Glutamatergic neuron (in vitro differentiated cells): ENCODE results near the gene SYT6. TPM values are rescaled to one million over a fixed set of nuclear protein-coding genes. Genes with fewer than 3 reads are reported as not detected.

Source experiments
- DNase-seq: peaks from one replicate; pipeline ENCODE4 v3.0.0; 2022
- H3K27ac Mint-ChIP-seq: one replicate; pipeline ENCODE4 v1.8.0; 2020; ENCODE audit warnings: mild to moderate bottlenecking, mixed read lengths, inconsistent platforms; ENCODE audit not compliant: unreplicated experiment
- H3K27me3 Mint-ChIP-seq: one replicate; pipeline ENCODE4 v1.8.0; 2020; ENCODE audit warnings: mild to moderate bottlenecking, moderate library complexity, mixed read lengths, inconsistent platforms; ENCODE audit not compliant: unreplicated experiment
- H3K36me3 Mint-ChIP-seq: one replicate; pipeline ENCODE4 v1.8.0; 2020; ENCODE audit warnings: mild to moderate bottlenecking, mixed read lengths, inconsistent platforms; ENCODE audit not compliant: unreplicated experiment
- H3K4me1 Mint-ChIP-seq: one replicate; pipeline ENCODE4 v1.8.0; 2020; ENCODE audit warnings: mild to moderate bottlenecking, low read depth, mixed read lengths, inconsistent platforms; ENCODE audit not compliant: unreplicated experiment
- H3K4me3 Mint-ChIP-seq: one replicate; pipeline ENCODE4 v1.8.0; 2020; ENCODE audit warnings: mild to moderate bottlenecking, mixed read lengths, inconsistent platforms; ENCODE audit not compliant: unreplicated experiment
- H3K9me3 Mint-ChIP-seq: one replicate; pipeline ENCODE4 v1.8.0; 2020; ENCODE audit warnings: mild to moderate bottlenecking, moderate library complexity, mixed read lengths, inconsistent platforms; ENCODE audit not compliant: unreplicated experiment
- CTCF ChIP-seq: fragments of 200-600 bp; sonication (generic); IDR thresholded peaks from one replicate; pipeline ENCODE4 v1.5.0; 2021; ENCODE audit not compliant: partially characterized antibody, unreplicated experiment
- total RNA-seq: library from RNA; stranded (reverse); fragmentation: NEBNext Ultra II Directional; extraction: Animal tissue kit (Norgen Biotek cat#: 25700); gene quantifications from one replicate; pipeline ENCODE4 v1.2.1, GENCODE V29; 2021; ENCODE audit not compliant: unreplicated experiment

Gene SYT6
- total RNA-seq, 1 donor from 2014 or later: 11.1 TPM

GRCh38 chr1:114114185-114115094, 39.2 kb downstream of the SYT6 start:
- DNase-seq: no peak
- TF ChIP-seq CTCF: no peak
- H3K27ac Mint-ChIP-seq: no peak overlapping the region
- H3K9me3 Mint-ChIP-seq: no peaks in the 10 kb centered on the region
- H3K27me3 Mint-ChIP-seq: peaks cover 12% of the 10 kb centered on the region
- H3K4me1 Mint-ChIP-seq: peaks cover 10% of the 10 kb centered on the region
- no peaks in the 10 kb centered on the region for H3K36me3 Mint-ChIP-seq
- no peak overlapping the region for H3K4me3 Mint-ChIP-seq

- Mint-ChIP-seq H3K36me3 (no peaks in the 10 kb centered on the region), H3K9me3 (no peaks in the 10 kb centered on the region), H3K4me1 (peaks cover 4% of the 10 kb centered on the region), H3K4me3 (no peak overlapping the region), H3K27me3 (peaks cover 6% of the 10 kb centered on the region), H3K27ac (no peak overlapping the region)
- TF ChIP-seq CTCF: no peak
- DNase-seq: no peak
Observed at GRCh38 chr1:114113411-114114184, 40.1 kb downstream of the SYT6 start.

- Mint-ChIP-seq H3K27me3 (peaks cover 6% of the 10 kb centered on the region), H3K27ac (no peak overlapping the region), H3K4me3 (no peak overlapping the region), H3K9me3 (peaks cover 1% of the 10 kb centered on the region), H3K4me1 (peaks cover 4% of the 10 kb centered on the region), H3K36me3 (no peaks in the 10 kb centered on the region)
- no peak for TF ChIP-seq CTCF
- DNase-seq: no peak
Observed at GRCh38 chr1:114112775-114113174, 40.9 kb downstream of the SYT6 start.

- TF ChIP-seq CTCF: no peak
- H3K9me3 Mint-ChIP-seq: peaks cover 1% of the 10 kb centered on the region
- DNase-seq: no peak
- H3K36me3 Mint-ChIP-seq: no peaks in the 10 kb centered on the region
- H3K27ac Mint-ChIP-seq: no peak overlapping the region
- H3K27me3 Mint-ChIP-seq: peaks cover 6% of the 10 kb centered on the region
- H3K4me1 Mint-ChIP-seq: peaks cover 4% of the 10 kb centered on the region
- no peak overlapping the region for H3K4me3 Mint-ChIP-seq
Observed at GRCh38 chr1:114111731-114112641, 41.7 kb downstream of the SYT6 start.
